GM12878 (cell line): ENCODE results near the gene GCK.

ENCODE experiments used
- CHD1 ChIP-seq: IDR thresholded peaks from 2 replicates; pipeline ENCODE4 v1.6.1; 2012; ENCODE audit warnings: low read depth, low read length, improper control_type of control experiment
- EP300 ChIP-seq, 2 experiments: fragments of 150-350 bp in 1 of 2; IDR thresholded peaks; 2 replicates each; pipeline ENCODE4 v1.6.1; 2011 to 2012; ENCODE audit warnings: low read depth in 2 of 2, low read length in 2 of 2, borderline replicate concordance in 1 of 2, improper control_type of control experiment in 1 of 2, inconsistent platforms in 1 of 2; ENCODE audit not compliant: control insufficient read depth in 1 of 2
- FOXM1 ChIP-seq: IDR thresholded peaks from 2 replicates; pipeline ENCODE4 v1.6.1; 2012; ENCODE audit warnings: low read depth, mild to moderate bottlenecking, inconsistent platforms, low read length, moderate library complexity
- KDM1A ChIP-seq: fragments of 200-600 bp; sonication (generic); IDR thresholded peaks from 2 replicates; pipeline ENCODE4 v1.6.1; 2016; ENCODE audit warnings: borderline replicate concordance
- POLR2A ChIP-seq: IDR thresholded peaks from 2 replicates; pipeline ENCODE4 v1.6.1; 2011; ENCODE audit warnings: low read depth, mild to moderate bottlenecking, low read length
- POLR2AphosphoS5 ChIP-seq: IDR thresholded peaks from 2 replicates; pipeline ENCODE4 v1.6.1; 2011; ENCODE audit warnings: mild to moderate bottlenecking, low read length, inconsistent platforms
- RAD21 ChIP-seq: IDR thresholded peaks from 2 replicates; pipeline ENCODE4 v1.6.1; 2011; ENCODE audit warnings: mild to moderate bottlenecking, low read depth, low read length, moderate library complexity; ENCODE audit not compliant: insufficient read depth
- RELA ChIP-seq: fragments of 450-650 bp; IDR thresholded peaks from 2 replicates; pipeline ENCODE4 v1.8.0; 2014; ENCODE audit warnings: borderline replicate concordance; ENCODE audit not compliant: partially characterized antibody
- SUZ12 ChIP-seq: fragments of 200-600 bp; sonication (generic); IDR thresholded peaks from one replicate; pipeline ENCODE4 v1.6.1; 2018; ENCODE audit warnings: antibody characterized with exemption, mild to moderate bottlenecking; ENCODE audit not compliant: unreplicated experiment
- TF ChIP-seq, protein P1 (sequence below): IDR thresholded peaks from 2 replicates; pipeline ENCODE4 v1.6.1; 2011; ENCODE audit warnings: borderline replicate concordance, low read depth, mild to moderate bottlenecking, moderate library complexity, low read length; ENCODE audit not compliant: insufficient read depth, poor library complexity, severe bottlenecking
- TF ChIP-seq, protein P2 (sequence below): IDR thresholded peaks from 2 replicates; pipeline ENCODE4 v1.6.1; 2012; ENCODE audit warnings: low read depth, low read length, improper control_type of control experiment
- TF ChIP-seq, protein P3 (sequence below): IDR thresholded peaks from 2 replicates; pipeline ENCODE4 v1.6.1; 2011; ENCODE audit warnings: borderline replicate concordance, low read depth, mild to moderate bottlenecking, moderate library complexity, mixed read lengths, low read length; ENCODE audit not compliant: insufficient read depth; ENCODE audit errors: extremely low read length

DNA sequence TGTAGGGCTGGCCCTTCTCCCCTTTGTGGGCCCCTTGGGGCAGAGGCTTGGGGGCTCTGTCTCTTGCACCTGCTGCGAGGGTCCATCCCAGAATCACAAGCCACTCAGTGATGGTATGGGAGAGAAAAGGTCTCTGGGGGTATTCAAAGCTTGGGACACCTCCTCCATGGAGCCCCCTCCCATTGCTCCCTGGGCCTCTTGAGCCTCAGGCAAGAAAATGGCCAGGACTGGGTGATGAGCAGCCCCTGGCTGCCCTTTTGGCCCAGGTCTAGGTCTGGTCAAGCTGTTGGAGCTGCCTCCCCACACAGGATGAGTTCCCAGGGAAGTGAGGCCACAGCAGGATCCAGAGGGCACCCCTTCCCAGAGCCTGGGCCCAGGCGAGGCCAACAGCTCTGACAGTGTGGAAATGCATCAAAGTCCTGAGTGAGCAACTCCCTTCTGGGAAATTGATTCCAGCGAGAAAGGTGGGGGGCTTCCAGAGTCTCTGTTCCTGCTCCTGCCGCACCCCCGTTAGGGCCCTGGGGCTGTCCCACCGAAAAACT lies 44.7 kb downstream of the GCK start:
- TF ChIP-seq CHD1 (no peak), KDM1A (no peak), POLR2A (no peak), EP300 (IDR thresholded peaks at IDR 0.05; ENCODE audit: borderline replicate concordance in 1 of 2, control insufficient read depth in 1 of 2, low read depth in 2 of 2, low read length in 2 of 2) (no peak), FOXM1 (no peak), POLR2AphosphoS5 (no peak), SUZ12 (no peak), RELA (no peak), RAD21 (no peak)
- TF ChIP-seq, protein P1, sequence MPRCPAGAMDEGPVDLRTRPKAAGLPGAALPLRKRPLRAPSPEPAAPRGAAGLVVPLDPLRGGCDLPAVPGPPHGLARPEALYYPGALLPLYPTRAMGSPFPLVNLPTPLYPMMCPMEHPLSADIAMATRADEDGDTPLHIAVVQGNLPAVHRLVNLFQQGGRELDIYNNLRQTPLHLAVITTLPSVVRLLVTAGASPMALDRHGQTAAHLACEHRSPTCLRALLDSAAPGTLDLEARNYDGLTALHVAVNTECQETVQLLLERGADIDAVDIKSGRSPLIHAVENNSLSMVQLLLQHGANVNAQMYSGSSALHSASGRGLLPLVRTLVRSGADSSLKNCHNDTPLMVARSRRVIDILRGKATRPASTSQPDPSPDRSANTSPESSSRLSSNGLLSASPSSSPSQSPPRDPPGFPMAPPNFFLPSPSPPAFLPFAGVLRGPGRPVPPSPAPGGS, result no peak
- TF ChIP-seq, protein P2, sequence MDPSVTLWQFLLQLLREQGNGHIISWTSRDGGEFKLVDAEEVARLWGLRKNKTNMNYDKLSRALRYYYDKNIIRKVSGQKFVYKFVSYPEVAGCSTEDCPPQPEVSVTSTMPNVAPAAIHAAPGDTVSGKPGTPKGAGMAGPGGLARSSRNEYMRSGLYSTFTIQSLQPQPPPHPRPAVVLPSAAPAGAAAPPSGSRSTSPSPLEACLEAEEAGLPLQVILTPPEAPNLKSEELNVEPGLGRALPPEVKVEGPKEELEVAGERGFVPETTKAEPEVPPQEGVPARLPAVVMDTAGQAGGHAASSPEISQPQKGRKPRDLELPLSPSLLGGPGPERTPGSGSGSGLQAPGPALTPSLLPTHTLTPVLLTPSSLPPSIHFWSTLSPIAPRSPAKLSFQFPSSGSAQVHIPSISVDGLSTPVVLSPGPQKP, result no peak
- TF ChIP-seq, protein P3, sequence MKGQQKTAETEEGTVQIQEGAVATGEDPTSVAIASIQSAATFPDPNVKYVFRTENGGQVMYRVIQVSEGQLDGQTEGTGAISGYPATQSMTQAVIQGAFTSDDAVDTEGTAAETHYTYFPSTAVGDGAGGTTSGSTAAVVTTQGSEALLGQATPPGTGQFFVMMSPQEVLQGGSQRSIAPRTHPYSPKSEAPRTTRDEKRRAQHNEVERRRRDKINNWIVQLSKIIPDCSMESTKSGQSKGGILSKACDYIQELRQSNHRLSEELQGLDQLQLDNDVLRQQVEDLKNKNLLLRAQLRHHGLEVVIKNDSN, result no peak
